ENCODE data around the gene KCNJ6.
A peak's percentile ranks its signal among the peaks of the same experiment; 100 is the strongest.

GRCh38 chr21:37700641-37701202 is 215.5 kb downstream of the KCNJ6 start:
- TF ChIP-seq EZH2phosphoT487 (IDR thresholded peaks at IDR 0.05; ENCODE audit: low read depth, severe bottlenecking, unreplicated experiment) (no peak), CTCF (IDR thresholded peaks at IDR 0.05; ENCODE audit: poor library complexity) (peak; percentile 56), EZH2 (IDR thresholded peaks at IDR 0.05; ENCODE audit: borderline replicate concordance) (no peak)

Data from hepatocyte (in vitro differentiated cells).